Measurements from ENCODE around the gene DLK1. TPM values are rescaled to one million over a fixed set of nuclear protein-coding genes. Genes with fewer than 3 reads are reported as not detected.

Gene DLK1
- total RNA-seq, 1 donor from 2014 or later: 4.4 TPM

- Mint-ChIP-seq H3K9me3 (no peaks in the 10 kb centered on the region), H3K27me3 (ENCODE audit: low read depth) (peaks cover 2% of the 10 kb centered on the region), H3K4me3 (no peak overlapping the region), H3K27ac (ENCODE audit: unreplicated experiment) (no peak overlapping the region), H3K36me3 (ENCODE audit: low read depth) (no peaks in the 10 kb centered on the region), H3K4me1 (peaks cover 35% of the 10 kb centered on the region)
- no peak for TF ChIP-seq CTCF (conservative IDR thresholded peaks at IDR 0.05)
- no peak for DNase-seq (ENCODE audit: low read depth, low spot score)
Observed at GRCh38 chr14:100762089-100762515, 35.4 kb downstream of the DLK1 start.

- DNase-seq (ENCODE audit: low read depth, low spot score): no peak
- Mint-ChIP-seq H3K27ac (ENCODE audit: unreplicated experiment) (no peak overlapping the region), H3K27me3 (ENCODE audit: low read depth) (peaks cover 3% of the 10 kb centered on the region), H3K4me3 (no peak overlapping the region), H3K4me1 (peaks cover 34% of the 10 kb centered on the region), H3K9me3 (no peaks in the 10 kb centered on the region), H3K36me3 (ENCODE audit: low read depth) (no peaks in the 10 kb centered on the region)
- no peak for TF ChIP-seq CTCF (conservative IDR thresholded peaks at IDR 0.05)
Observed at GRCh38 chr14:100762901-100763300, 36.2 kb downstream of the DLK1 start.

- Mint-ChIP-seq H3K27me3 (ENCODE audit: low read depth) (peaks cover 3% of the 10 kb centered on the region), H3K4me1 (peaks cover 24% of the 10 kb centered on the region), H3K9me3 (no peaks in the 10 kb centered on the region), H3K36me3 (ENCODE audit: low read depth) (no peaks in the 10 kb centered on the region), H3K4me3 (no peak overlapping the region), H3K27ac (ENCODE audit: unreplicated experiment) (no peak overlapping the region)
- no peak for DNase-seq (ENCODE audit: low read depth, low spot score)
- TF ChIP-seq CTCF (conservative IDR thresholded peaks at IDR 0.05): no peak
Observed at GRCh38 chr14:100764471-100765115, 37.9 kb downstream of the DLK1 start.

DNA sequence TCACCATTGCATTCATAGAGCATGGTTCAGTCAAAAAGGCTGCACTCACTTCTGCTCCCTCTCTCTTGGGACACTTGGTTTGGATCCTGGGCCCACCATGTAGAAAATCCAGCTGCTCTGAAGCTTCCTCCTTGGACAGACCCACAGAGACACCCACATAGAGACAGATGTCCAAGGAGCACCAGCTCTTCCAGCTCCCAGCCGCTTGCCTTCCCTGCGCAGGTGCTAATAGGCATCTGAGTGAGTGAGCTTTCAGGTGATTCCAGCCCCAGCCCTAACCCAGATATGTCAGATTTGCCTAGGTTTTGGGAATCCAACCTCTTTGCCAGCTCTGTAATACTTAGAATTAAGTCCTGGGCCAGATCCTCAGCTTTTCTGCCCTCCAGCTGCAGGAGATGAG, 38.6 kb downstream of the DLK1 start:
- no peaks in the 10 kb centered on the region for H3K36me3 Mint-ChIP-seq (ENCODE audit: low read depth)
- TF ChIP-seq CTCF (conservative IDR thresholded peaks at IDR 0.05): no peak
- peaks cover 3% of the 10 kb centered on the region for H3K27me3 Mint-ChIP-seq (ENCODE audit: low read depth)
- H3K4me3 Mint-ChIP-seq: no peak overlapping the region
- H3K9me3 Mint-ChIP-seq: no peaks in the 10 kb centered on the region
- no peak for DNase-seq (ENCODE audit: low read depth, low spot score)
- no peak overlapping the region for H3K27ac Mint-ChIP-seq (ENCODE audit: unreplicated experiment)
- H3K4me1 Mint-ChIP-seq: peaks cover 17% of the 10 kb centered on the region

GRCh38 chr14:100765991-100766390, 39.3 kb downstream of the DLK1 start:
- no peak for DNase-seq (ENCODE audit: low read depth, low spot score)
- peaks cover 2% of the 10 kb centered on the region for H3K9me3 Mint-ChIP-seq
- H3K27ac Mint-ChIP-seq (ENCODE audit: unreplicated experiment): no peak overlapping the region
- H3K36me3 Mint-ChIP-seq (ENCODE audit: low read depth): no peaks in the 10 kb centered on the region
- H3K27me3 Mint-ChIP-seq (ENCODE audit: low read depth): peaks cover 3% of the 10 kb centered on the region
- H3K4me1 Mint-ChIP-seq: peaks cover 21% of the 10 kb centered on the region
- no peak for TF ChIP-seq CTCF (conservative IDR thresholded peaks at IDR 0.05)
- H3K4me3 Mint-ChIP-seq: no peak overlapping the region

Measured in neural crest cell (in vitro differentiated cells).